ENCODE measurements around the gene SRSF10. TPM values are rescaled to one million over a fixed set of nuclear protein-coding genes. Genes with fewer than 3 reads are reported as not detected.

SRSF10 gene
- total and polyA plus RNA-seq, 4 donors = 55.1 to 251 (median 78.4) TPM

GRCh38 chr1:23964235-23964668 lies 15.9 kb downstream of the SRSF10 start:
- 77 to 79% methylated on average over 3 of the region's 3 CpGs for WGBS, 2 donors
- no peak for TF ChIP-seq CTCF (IDR thresholded peaks at IDR 0.05; ENCODE audit: control extremely low read depth, extremely low read depth)
- ATAC-seq (ENCODE audit: insufficient read depth, low FRiP score) (no peak), DNase-seq (no peak)
- H3K9ac ChIP-seq (ENCODE audit: insufficient read depth in 1 of 2, low read length in 2 of 2) = peak overlapping the region in 1 of 2 donors; percentile 57
- no peaks in the 10 kb centered on the region for H3K9me3 ChIP-seq (ENCODE audit: control insufficient read depth in 4 of 4, insufficient read depth in 3 of 4, low read length in 3 of 4)
- H3K36me3 ChIP-seq (ENCODE audit: control insufficient read depth in 4 of 4, insufficient read depth in 4 of 4, low read length in 4 of 4) = peaks cover 1 to 18% (median 11%) of the 10 kb centered on the region in 4 donors
- no peak overlapping the region for H3K4me3 ChIP-seq
- H3K27ac ChIP-seq (ENCODE audit: low read depth in 1 of 2, low read length in 1 of 2) = peak overlapping the region in 1 of 2 donors; percentile 16
- no peaks in the 10 kb centered on the region for H3K27me3 ChIP-seq (ENCODE audit: control insufficient read depth in 3 of 3, insufficient read depth in 3 of 3, low read length in 2 of 3)
- H3K4me1 ChIP-seq (ENCODE audit: control insufficient read depth in 5 of 5, insufficient read depth in 5 of 5, low read length in 5 of 5) = peaks cover 0 to 40% (median 11%) of the 10 kb centered on the region in 5 donors

- ATAC-seq (ENCODE audit: insufficient read depth, low FRiP score) (no peak), DNase-seq (no peak)
- no peak for TF ChIP-seq CTCF (IDR thresholded peaks at IDR 0.05; ENCODE audit: control extremely low read depth, extremely low read depth)
- Histone ChIP-seq H3K4me1 (ENCODE audit: control insufficient read depth in 5 of 5, insufficient read depth in 5 of 5, low read length in 5 of 5) (peaks cover 0 to 40% (median 11%) of the 10 kb centered on the region in 5 donors), H3K27ac (ENCODE audit: low read depth in 1 of 2, low read length in 1 of 2) (peak overlapping the region in 1 of 2 donors; percentile 16), H3K36me3 (ENCODE audit: control insufficient read depth in 4 of 4, insufficient read depth in 4 of 4, low read length in 4 of 4) (peaks cover 1 to 18% (median 11%) of the 10 kb centered on the region in 4 donors), H3K4me3 (no peak overlapping the region), H3K9ac (ENCODE audit: insufficient read depth in 1 of 2, low read length in 2 of 2) (peak overlapping the region in 1 of 2 donors; percentile 36), H3K27me3 (ENCODE audit: control insufficient read depth in 3 of 3, insufficient read depth in 3 of 3, low read length in 2 of 3) (no peaks in the 10 kb centered on the region), H3K9me3 (ENCODE audit: control insufficient read depth in 4 of 4, insufficient read depth in 3 of 4, low read length in 3 of 4) (no peaks in the 10 kb centered on the region)
- 68 to 89% methylated on average over 1 of the region's 1 CpG for WGBS, 2 donors
Observed at GRCh38 chr1:23963617-23964234, 16.4 kb downstream of the SRSF10 start.

DNA sequence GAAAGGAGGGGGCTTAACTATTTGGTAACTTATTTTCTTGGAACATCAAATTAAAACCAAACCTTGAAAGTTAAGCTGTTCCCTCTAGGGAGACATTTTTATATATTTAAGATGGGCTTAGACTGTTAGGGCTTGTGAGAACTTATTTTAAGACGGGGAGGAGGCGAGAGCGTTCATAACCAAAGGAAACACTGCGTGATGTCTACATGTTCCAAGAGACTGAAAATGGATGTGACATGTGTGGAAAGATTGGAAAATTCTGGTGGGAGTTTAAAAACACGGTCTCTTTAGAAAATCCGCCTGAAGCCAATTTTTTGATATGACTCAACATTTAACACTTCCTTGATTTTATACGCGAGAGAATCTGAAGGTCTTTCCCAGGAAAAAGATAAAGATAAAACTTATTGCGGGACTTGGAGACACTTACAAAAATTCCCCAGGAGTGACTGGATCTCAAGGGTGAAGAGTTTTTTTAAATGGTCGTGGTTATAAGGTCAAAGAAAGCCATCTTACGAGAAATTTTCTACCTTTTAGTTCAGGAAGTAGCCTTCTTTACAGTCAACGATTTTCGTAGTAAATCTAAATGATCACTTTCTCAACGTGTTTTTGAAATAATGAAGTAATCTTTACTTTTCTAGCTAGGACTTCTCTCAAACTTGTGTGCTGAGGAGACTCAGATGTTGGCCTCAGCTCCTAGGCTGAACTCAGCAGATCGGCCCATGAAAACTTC lies 19.7 kb downstream of the SRSF10 start:
- H3K4me3 ChIP-seq = peak overlapping the region; percentile 84
- peak in 2 of 3 donors; percentile 60 to 70 for DNase-seq
- no peak for ATAC-seq (ENCODE audit: insufficient read depth, low FRiP score)
- WGBS, 2 donors = 0 to 1% methylated on average over 15 of the region's 15 CpGs
- H3K4me1 ChIP-seq (ENCODE audit: control insufficient read depth in 5 of 5, insufficient read depth in 5 of 5, low read length in 5 of 5) = peaks cover 0 to 44% (median 15%) of the 10 kb centered on the region in 5 donors
- peak overlapping the region; percentile 100 for H3K27ac ChIP-seq (ENCODE audit: low read depth in 1 of 2, low read length in 1 of 2)
- TF ChIP-seq CTCF (IDR thresholded peaks at IDR 0.05; ENCODE audit: control extremely low read depth, extremely low read depth) = no peak
- H3K36me3 ChIP-seq (ENCODE audit: control insufficient read depth in 4 of 4, insufficient read depth in 4 of 4, low read length in 4 of 4) = peaks cover 0 to 11% (median under 1%) of the 10 kb centered on the region in 4 donors
- no peaks in the 10 kb centered on the region for H3K9me3 ChIP-seq (ENCODE audit: control insufficient read depth in 4 of 4, insufficient read depth in 3 of 4, low read length in 3 of 4)
- peak overlapping the region; percentile 99 for H3K9ac ChIP-seq (ENCODE audit: insufficient read depth in 1 of 2, low read length in 2 of 2)
- H3K27me3 ChIP-seq (ENCODE audit: control insufficient read depth in 3 of 3, insufficient read depth in 3 of 3, low read length in 2 of 3) = no peaks in the 10 kb centered on the region
